Measurements from ENCODE around the gene BTBD10. TPM values are rescaled to one million over a fixed set of nuclear protein-coding genes. Genes with fewer than 3 reads are reported as not detected.

The BTBD10 gene
- total and polyA plus RNA-seq, 2 experiments from 2014 or later, result 34.7 to 39.0 TPM

DNA sequence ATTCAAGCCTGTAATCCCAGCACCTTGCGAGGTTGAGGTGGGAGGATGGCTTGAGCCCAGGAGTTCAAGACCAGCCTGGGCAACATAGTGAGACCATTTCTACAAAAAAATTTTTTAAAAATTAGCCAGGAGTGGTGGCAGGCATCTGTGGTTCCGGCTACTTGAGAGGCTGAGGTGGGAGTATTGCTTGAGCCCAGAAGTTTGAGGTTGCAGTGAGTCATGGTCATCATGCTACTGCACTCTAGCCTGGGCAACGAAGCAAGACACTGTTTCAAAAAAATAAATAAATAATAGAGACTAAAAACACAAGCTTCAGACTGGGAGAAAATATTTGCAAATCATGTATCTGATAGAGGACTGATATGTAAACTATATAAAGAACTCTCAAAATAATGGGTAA, 33.2 kb downstream of the BTBD10 start:
- Histone ChIP-seq H3K36me3 (no peaks in the 10 kb centered on the region), H3K4me1 (ENCODE audit: low read depth) (peaks cover 15% of the 10 kb centered on the region), H3K27me3 (no peaks in the 10 kb centered on the region), H3K4me3 (no peak overlapping the region), H3K27ac (no peak overlapping the region), H3K9me3 (ENCODE audit: low read depth) (no peaks in the 10 kb centered on the region)
- no peak for TF ChIP-seq CTCF (IDR thresholded peaks at IDR 0.05; ENCODE audit: low read depth, low read length)
- no peak for DNase-seq (ENCODE audit: low read depth in 1 of 2, low spot score in 1 of 2)

GRCh38 chr11:13429288-13429687, 33.7 kb downstream of the BTBD10 start:
- DNase-seq (ENCODE audit: low read depth in 1 of 2, low spot score in 1 of 2), result no peak
- H3K9me3 ChIP-seq (ENCODE audit: low read depth), result no peaks in the 10 kb centered on the region
- no peak overlapping the region for H3K27ac ChIP-seq
- no peaks in the 10 kb centered on the region for H3K27me3 ChIP-seq
- no peak for TF ChIP-seq CTCF (IDR thresholded peaks at IDR 0.05; ENCODE audit: low read depth, low read length)
- no peak overlapping the region for H3K4me3 ChIP-seq
- peaks cover 15% of the 10 kb centered on the region for H3K4me1 ChIP-seq (ENCODE audit: low read depth)
- H3K36me3 ChIP-seq, result no peaks in the 10 kb centered on the region

DNA sequence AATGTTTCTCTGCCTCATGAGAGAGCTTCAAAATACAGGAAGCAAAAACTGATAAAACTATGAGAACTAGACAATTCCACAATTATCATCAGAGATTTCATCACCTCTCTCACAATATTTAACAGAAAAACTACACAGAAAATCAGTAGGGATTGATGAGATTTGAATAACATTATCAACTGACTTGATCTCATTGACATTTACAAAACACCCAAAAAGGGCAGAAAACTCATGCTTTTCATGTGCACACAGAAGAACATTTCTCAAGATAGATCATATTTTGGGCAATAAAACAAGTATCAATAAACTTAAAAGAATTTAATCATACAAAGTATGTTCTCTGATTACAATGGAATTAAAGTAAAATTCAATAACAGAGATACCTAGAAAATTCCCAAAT, 35.6 kb downstream of the BTBD10 start:
- no peak overlapping the region for H3K27ac ChIP-seq
- DNase-seq (ENCODE audit: low read depth in 1 of 2, low spot score in 1 of 2), result no peak
- no peak overlapping the region for H3K4me3 ChIP-seq
- H3K9me3 ChIP-seq (ENCODE audit: low read depth), result no peaks in the 10 kb centered on the region
- H3K36me3 ChIP-seq, result no peaks in the 10 kb centered on the region
- H3K27me3 ChIP-seq, result no peaks in the 10 kb centered on the region
- no peak for TF ChIP-seq CTCF (IDR thresholded peaks at IDR 0.05; ENCODE audit: low read depth, low read length)
- H3K4me1 ChIP-seq (ENCODE audit: low read depth), result peaks cover 2% of the 10 kb centered on the region

- no peaks in the 10 kb centered on the region for H3K36me3 ChIP-seq
- no peaks in the 10 kb centered on the region for H3K27me3 ChIP-seq
- H3K9me3 ChIP-seq (ENCODE audit: low read depth), result no peaks in the 10 kb centered on the region
- no peak for TF ChIP-seq CTCF (IDR thresholded peaks at IDR 0.05; ENCODE audit: low read depth, low read length)
- H3K4me1 ChIP-seq (ENCODE audit: low read depth), result no peaks in the 10 kb centered on the region
- no peak overlapping the region for H3K4me3 ChIP-seq
- H3K27ac ChIP-seq, result no peak overlapping the region
- DNase-seq (ENCODE audit: low read depth in 1 of 2, low spot score in 1 of 2), result no peak
Observed at GRCh38 chr11:13423372-13423771, 39.6 kb downstream of the BTBD10 start.

DNA sequence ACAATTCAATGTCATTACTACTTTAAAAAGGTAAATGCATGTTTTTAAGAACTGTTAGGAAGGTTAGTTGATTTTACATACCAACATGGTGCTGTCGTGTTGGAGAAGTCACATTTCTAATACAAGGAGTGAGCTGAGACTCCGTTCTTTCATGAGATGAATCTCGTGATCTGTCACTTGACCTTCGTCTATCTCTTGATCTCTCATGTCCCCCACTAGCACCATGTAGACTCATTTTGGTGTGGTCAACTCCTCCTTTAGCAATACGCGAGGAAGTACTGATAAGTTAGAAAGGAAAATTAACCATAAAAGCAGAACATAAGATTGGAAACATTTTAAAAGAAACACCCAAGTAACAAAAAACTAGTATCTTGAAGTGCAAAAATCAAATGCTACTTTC, 41.5 kb downstream of the BTBD10 start:
- Histone ChIP-seq H3K27ac (no peak overlapping the region), H3K4me3 (no peak overlapping the region), H3K36me3 (peaks cover 6% of the 10 kb centered on the region), H3K27me3 (no peaks in the 10 kb centered on the region), H3K9me3 (ENCODE audit: low read depth) (no peaks in the 10 kb centered on the region), H3K4me1 (ENCODE audit: low read depth) (no peaks in the 10 kb centered on the region)
- TF ChIP-seq CTCF (IDR thresholded peaks at IDR 0.05; ENCODE audit: low read depth, low read length), result no peak
- no peak for DNase-seq (ENCODE audit: low read depth in 1 of 2, low spot score in 1 of 2)

GRCh38 chr11:13415201-13415600, 47.8 kb downstream of the BTBD10 start:
- Histone ChIP-seq H3K27ac (no peak overlapping the region), H3K4me1 (ENCODE audit: low read depth) (no peaks in the 10 kb centered on the region), H3K4me3 (no peak overlapping the region), H3K36me3 (peaks cover 24% of the 10 kb centered on the region), H3K9me3 (ENCODE audit: low read depth) (no peaks in the 10 kb centered on the region), H3K27me3 (no peaks in the 10 kb centered on the region)
- TF ChIP-seq CTCF (IDR thresholded peaks at IDR 0.05; ENCODE audit: low read depth, low read length), result no peak
- no peak for DNase-seq (ENCODE audit: low read depth in 1 of 2, low spot score in 1 of 2)
